Trophoblast cell (in vitro differentiated cells and primary cell): ENCODE measurements around the gene WWTR1.

Source experiments
- DNase-seq, 2 donors: peaks; one replicate each; pipeline ENCODE4 v3.0.0-alpha.2; 2016
- H2AFZ ChIP-seq: 2 replicates; pipeline ENCODE4 v1.6.1; 2013; ENCODE audit warnings: low read length, moderate library complexity, mild to moderate bottlenecking; ENCODE audit not compliant: insufficient read depth, poor library complexity
- H2AK5ac ChIP-seq: 2 replicates; pipeline ENCODE4 v1.6.1; 2013; ENCODE audit warnings: mild to moderate bottlenecking, low read length
- H2BK120ac ChIP-seq: 2 replicates; pipeline ENCODE4 v1.6.1; 2013; ENCODE audit warnings: low read length, mild to moderate bottlenecking, moderate library complexity; ENCODE audit not compliant: insufficient read depth, poor library complexity
- H2BK12ac ChIP-seq: 2 replicates; pipeline ENCODE4 v1.6.1; 2013; ENCODE audit warnings: mild to moderate bottlenecking, low read length, moderate library complexity
- H2BK5ac ChIP-seq: 2 replicates; pipeline ENCODE4 v1.6.1; 2013; ENCODE audit warnings: low read length, low read depth, moderate library complexity, mild to moderate bottlenecking; ENCODE audit not compliant: poor library complexity
- H3K14ac ChIP-seq: 2 replicates; pipeline ENCODE4 v1.6.1; 2013; ENCODE audit warnings: mild to moderate bottlenecking, low read length
- H3K18ac ChIP-seq: 2 replicates; pipeline ENCODE4 v1.6.1; 2013; ENCODE audit warnings: mild to moderate bottlenecking, low read length
- H3K23ac ChIP-seq: 2 replicates; pipeline ENCODE4 v1.6.1; 2013; ENCODE audit warnings: low read length
- H3K27ac ChIP-seq: 2 replicates; pipeline ENCODE4 v1.5.1; 2013; ENCODE audit warnings: low read depth, mild to moderate bottlenecking, inconsistent platforms, low read length, moderate library complexity
- H3K27me3 ChIP-seq: 2 replicates; pipeline ENCODE4 v1.6.1; 2013; ENCODE audit warnings: inconsistent platforms, mild to moderate bottlenecking, low read length, moderate library complexity; ENCODE audit not compliant: insufficient read depth
- H3K36me3 ChIP-seq, 2 experiments: 1 replicate in 1 of 2; 2 replicates in 1 of 2; pipeline ENCODE4 v1.6.1; 2013; ENCODE audit warnings: low read length in 2 of 2, mild to moderate bottlenecking in 2 of 2, moderate library complexity in 1 of 2; ENCODE audit not compliant: insufficient read depth in 2 of 2, control insufficient read depth in 1 of 2
- H3K4ac ChIP-seq: 2 replicates; pipeline ENCODE4 v1.6.1; 2013; ENCODE audit warnings: low read depth, mild to moderate bottlenecking, low read length, moderate library complexity
- H3K4me1 ChIP-seq, 2 experiments: 1 replicate in 1 of 2; 2 replicates in 1 of 2; pipeline ENCODE4 v1.6.1; 2013; ENCODE audit warnings: low read length in 2 of 2, mild to moderate bottlenecking in 2 of 2, moderate library complexity in 1 of 2; ENCODE audit not compliant: insufficient read depth in 2 of 2, control insufficient read depth in 1 of 2
- H3K4me2 ChIP-seq: 2 replicates; pipeline ENCODE4 v1.6.1; 2013; ENCODE audit warnings: inconsistent platforms, mild to moderate bottlenecking, low read length, moderate library complexity
- H3K4me3 ChIP-seq: 2 replicates; pipeline ENCODE4 v1.5.1; 2013; ENCODE audit warnings: mild to moderate bottlenecking, low read depth, low read length, inconsistent platforms
- H3K79me1 ChIP-seq: one replicate; pipeline ENCODE4 v1.6.1; 2013; ENCODE audit warnings: low read length
- H3K79me2 ChIP-seq: 2 replicates; pipeline ENCODE4 v1.6.1; 2013; ENCODE audit warnings: low read length, mild to moderate bottlenecking; ENCODE audit not compliant: control insufficient read depth, insufficient read depth, poor library complexity
- H3K9ac ChIP-seq: 2 replicates; pipeline ENCODE4 v1.6.1; 2013; ENCODE audit warnings: mild to moderate bottlenecking, low read length
- H3K9me3 ChIP-seq: 2 replicates; pipeline ENCODE4 v1.6.1; 2013; ENCODE audit warnings: low read depth, mild to moderate bottlenecking, control low read depth, inconsistent platforms, low read length; ENCODE audit not compliant: insufficient read depth
- H4K12ac ChIP-seq: 2 replicates; pipeline ENCODE4 v1.6.1; 2013; ENCODE audit warnings: low read depth, mild to moderate bottlenecking, low read length, moderate library complexity
- H4K8ac ChIP-seq: 2 replicates; pipeline ENCODE4 v1.6.1; 2013; ENCODE audit warnings: low read depth, mild to moderate bottlenecking, low read length, moderate library complexity
- H4K91ac ChIP-seq: one replicate; pipeline ENCODE4 v1.6.1; 2013; ENCODE audit warnings: low read depth, mild to moderate bottlenecking, low read length, moderate library complexity
- WGBS: extraction: QIAGEN DNeasy Blood & Tissue Kit; methylation state at CpG from one replicate; pipeline ENCODE4 v1.1.7; 2013; ENCODE audit warnings: missing lambda C conversion rate; ENCODE audit not compliant: insufficient read length, insufficient coverage; ENCODE audit errors: extremely low coverage; 5-methylcytosine and 5-hydroxymethylcytosine counted together

The WWTR1 gene

GRCh38 chr3:149643482-149643798 lies 14.4 kb downstream of the WWTR1 start:
- Histone ChIP-seq H2AK5ac (no peak overlapping the region), H4K12ac (no peak overlapping the region), H2AFZ (no peak overlapping the region), H2BK12ac (no peak overlapping the region), H3K4me1 (no peaks in the 10 kb centered on the region), H3K4me2 (no peak overlapping the region), H2BK5ac (no peak overlapping the region), H2BK120ac (no peak overlapping the region), H3K9ac (no peak overlapping the region), H3K4me3 (no peak overlapping the region), H3K36me3 (peaks cover 4 to 11% of the 10 kb centered on the region in 2 experiments), H3K27ac (no peak overlapping the region), H3K9me3 (no peaks in the 10 kb centered on the region), H3K27me3 (no peaks in the 10 kb centered on the region), H3K79me2 (peaks cover 4% of the 10 kb centered on the region), H4K91ac (no peak overlapping the region), H3K14ac (no peak overlapping the region), H3K23ac (no peak overlapping the region), H3K79me1 (no peaks in the 10 kb centered on the region), H3K4ac (no peak overlapping the region), H4K8ac (no peak overlapping the region), H3K18ac (no peak overlapping the region)
- no peak for DNase-seq
- no CpG with 5 or more reads among the region's 4 CpGs for WGBS

DNA sequence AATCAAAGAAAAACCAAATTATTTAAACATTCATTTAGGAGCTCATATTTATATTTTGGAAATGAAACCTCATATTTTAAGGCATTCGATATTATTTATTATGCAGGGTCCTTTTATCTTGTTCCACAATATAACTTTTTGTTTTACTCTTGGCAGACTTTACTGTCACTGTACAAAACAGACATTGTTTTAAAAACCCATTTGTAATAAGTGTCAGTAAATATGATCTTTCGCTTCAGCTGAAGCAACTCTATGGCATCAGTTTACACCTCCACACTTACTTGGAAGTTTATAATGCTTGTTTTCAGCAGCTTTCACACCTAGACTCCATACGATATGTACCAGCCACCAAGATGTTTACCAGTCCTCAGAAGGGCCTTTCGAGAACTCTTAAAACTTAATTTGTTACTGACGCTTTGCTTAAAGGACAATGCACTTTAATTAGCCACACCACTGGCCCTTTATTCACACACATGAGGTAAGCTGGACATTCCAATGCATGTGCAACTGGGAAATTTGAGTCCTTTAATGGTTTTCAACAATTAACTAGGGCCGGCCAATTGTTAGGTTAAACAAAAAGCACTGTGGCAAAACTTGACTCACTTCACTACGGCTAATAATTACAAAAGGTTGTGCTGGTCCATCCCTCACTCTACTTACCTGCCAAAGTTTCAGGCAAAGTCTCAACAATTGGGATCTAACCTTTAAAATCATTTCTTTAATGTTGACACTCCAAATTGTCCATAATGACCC lies 16.7 kb downstream of the WWTR1 start:
- H3K9me3 ChIP-seq: no peaks in the 10 kb centered on the region
- no peaks in the 10 kb centered on the region for H3K27me3 ChIP-seq

GRCh38 chr3:149639093-149639486 lies 18.7 kb downstream of the WWTR1 start:
- peaks cover 2 to 4% of the 10 kb centered on the region in 2 experiments for H3K4me1 ChIP-seq
- no peak overlapping the region for H4K12ac ChIP-seq
- H3K27me3 ChIP-seq: no peaks in the 10 kb centered on the region
- no peak overlapping the region for H3K23ac ChIP-seq
- no peak overlapping the region for H2AFZ ChIP-seq
- H3K79me1 ChIP-seq: no peaks in the 10 kb centered on the region
- no peak overlapping the region for H3K18ac ChIP-seq
- H3K4me2 ChIP-seq: no peak overlapping the region
- H3K27ac ChIP-seq: no peak overlapping the region
- no peak overlapping the region for H3K4me3 ChIP-seq
- no peak overlapping the region for H2BK12ac ChIP-seq
- H3K4ac ChIP-seq: peak overlapping the region; percentile 64
- no peak overlapping the region for H2BK5ac ChIP-seq
- no peak for DNase-seq
- no peak overlapping the region for H4K8ac ChIP-seq
- H3K9ac ChIP-seq: no peak overlapping the region
- H3K36me3 ChIP-seq: peaks cover 2 to 7% of the 10 kb centered on the region in 2 experiments
- no peaks in the 10 kb centered on the region for H3K9me3 ChIP-seq
- no CpG with 5 or more reads among the region's 2 CpGs for WGBS
- H3K79me2 ChIP-seq: peaks cover 4% of the 10 kb centered on the region
- no peak overlapping the region for H4K91ac ChIP-seq
- no peak overlapping the region for H2AK5ac ChIP-seq
- H2BK120ac ChIP-seq: no peak overlapping the region
- H3K14ac ChIP-seq: no peak overlapping the region

More for the DNA sequence above, 16.7 kb downstream of the WWTR1 start:
- WGBS: no CpG with 5 or more reads among the region's 7 CpGs
- Histone ChIP-seq H3K27ac (no peak overlapping the region), H3K4me1 (no peaks in the 10 kb centered on the region), H4K91ac (no peak overlapping the region), H3K4me3 (no peak overlapping the region), H3K4ac (no peak overlapping the region), H3K79me1 (no peaks in the 10 kb centered on the region), H3K23ac (no peak overlapping the region), H4K12ac (no peak overlapping the region), H4K8ac (no peak overlapping the region), H3K9ac (no peak overlapping the region), H2AFZ (no peak overlapping the region), H3K79me2 (peaks cover 2% of the 10 kb centered on the region), H2AK5ac (no peak overlapping the region), H2BK12ac (no peak overlapping the region), H3K14ac (no peak overlapping the region), H3K36me3 (peaks cover 4 to 6% of the 10 kb centered on the region in 2 experiments), H3K4me2 (no peak overlapping the region), H2BK5ac (no peak overlapping the region), H2BK120ac (no peak overlapping the region), H3K18ac (no peak overlapping the region)
- DNase-seq: no peak

DNA sequence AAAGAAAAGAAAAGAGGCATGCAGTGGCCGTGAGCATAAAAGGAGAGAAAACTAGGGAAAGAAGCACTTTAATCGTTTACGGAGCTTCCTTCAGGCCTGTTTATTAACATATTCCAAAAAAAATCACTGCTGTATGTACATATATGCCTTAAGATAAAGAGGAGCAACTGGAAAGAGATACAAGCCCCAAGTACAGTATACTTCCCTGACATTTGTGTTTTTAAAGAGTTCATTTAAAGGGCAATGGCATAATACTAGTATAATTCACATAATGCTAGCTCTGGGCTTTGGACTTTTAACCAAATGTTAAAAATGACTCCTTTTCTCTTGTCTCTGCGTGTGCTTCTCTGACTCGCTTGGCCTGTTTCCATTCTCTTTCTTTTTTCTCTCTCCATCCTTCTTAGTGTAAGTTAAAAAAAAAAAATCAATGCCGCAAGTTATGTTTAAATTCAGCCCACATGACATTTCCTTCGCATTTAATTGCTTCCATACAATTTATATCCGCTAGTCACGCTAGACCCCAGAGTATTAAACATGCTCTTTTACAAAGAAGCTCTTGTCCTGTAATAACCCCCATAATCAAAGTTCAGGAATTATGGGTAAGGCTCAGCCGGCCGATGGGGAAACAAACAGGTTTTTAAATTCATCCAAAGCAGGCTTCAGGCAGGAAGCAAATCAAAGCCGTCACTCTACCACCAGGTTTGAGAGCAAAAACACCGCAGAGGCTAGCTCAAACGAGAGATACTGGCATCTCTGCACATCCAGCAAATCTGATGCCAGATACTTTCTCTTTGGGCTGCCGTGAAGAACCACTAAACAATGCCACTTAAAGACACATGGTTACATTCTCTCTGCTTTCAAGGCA lies 19.4 kb downstream of the WWTR1 start:
- no peak overlapping the region for H3K4me2 ChIP-seq
- peaks cover 6 to 7% of the 10 kb centered on the region in 2 experiments for H3K36me3 ChIP-seq
- peak overlapping the region; percentile 64 for H3K4ac ChIP-seq
- no peaks in the 10 kb centered on the region for H3K9me3 ChIP-seq
- H3K23ac ChIP-seq: no peak overlapping the region
- H4K12ac ChIP-seq: no peak overlapping the region
- no peak overlapping the region for H3K18ac ChIP-seq
- no peak overlapping the region for H2AFZ ChIP-seq
- H2BK5ac ChIP-seq: no peak overlapping the region
- H3K79me2 ChIP-seq: peaks cover 8% of the 10 kb centered on the region
- DNase-seq: peak in 1 of 2 donors; percentile 43
- peaks cover 2 to 4% of the 10 kb centered on the region in 2 experiments for H3K4me1 ChIP-seq
- no peak overlapping the region for H2AK5ac ChIP-seq
- WGBS: no CpG with 5 or more reads among the region's 15 CpGs
- H4K8ac ChIP-seq: no peak overlapping the region
- H3K4me3 ChIP-seq: no peak overlapping the region
- H3K79me1 ChIP-seq: no peaks in the 10 kb centered on the region
- H2BK12ac ChIP-seq: no peak overlapping the region
- no peaks in the 10 kb centered on the region for H3K27me3 ChIP-seq
- H2BK120ac ChIP-seq: no peak overlapping the region
- H3K14ac ChIP-seq: no peak overlapping the region
- no peak overlapping the region for H4K91ac ChIP-seq
- no peak overlapping the region for H3K27ac ChIP-seq
- no peak overlapping the region for H3K9ac ChIP-seq
